Measurements from ENCODE around the gene PPP2R5D.

The PPP2R5D gene

GRCh38 chr6:43060755-43061633, 76.6 kb downstream of the PPP2R5D start:
- no peak for TF ChIP-seq ZFX (IDR thresholded peaks at IDR 0.05; ENCODE audit: borderline replicate concordance)
- H3K27ac ChIP-seq, result peak overlapping the region; percentile 67

DNA sequence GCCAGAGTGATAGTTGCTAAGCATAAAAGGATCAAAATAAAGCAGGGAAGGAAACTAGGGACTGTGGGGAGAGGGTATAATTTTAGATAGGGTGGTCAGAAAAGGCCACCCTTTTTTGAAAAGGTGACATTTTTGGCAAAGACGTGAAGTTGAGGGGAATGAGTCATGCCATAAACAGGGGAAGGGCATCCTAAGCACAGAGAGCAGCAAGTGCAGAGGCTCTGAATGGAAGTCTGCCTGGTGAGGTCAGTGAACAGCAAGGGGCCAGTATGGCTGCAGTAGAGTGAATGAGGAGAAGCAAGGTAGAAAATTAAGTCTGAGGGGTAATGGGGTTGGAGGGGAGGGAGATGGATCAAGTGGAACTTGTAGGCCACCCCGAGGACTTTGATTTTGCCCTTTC, 77.5 kb downstream of the PPP2R5D start:
- no peak overlapping the region for H3K27ac ChIP-seq
- TF ChIP-seq ZFX (IDR thresholded peaks at IDR 0.05; ENCODE audit: borderline replicate concordance), result no peak
- TF ChIP-seq, protein P1, sequence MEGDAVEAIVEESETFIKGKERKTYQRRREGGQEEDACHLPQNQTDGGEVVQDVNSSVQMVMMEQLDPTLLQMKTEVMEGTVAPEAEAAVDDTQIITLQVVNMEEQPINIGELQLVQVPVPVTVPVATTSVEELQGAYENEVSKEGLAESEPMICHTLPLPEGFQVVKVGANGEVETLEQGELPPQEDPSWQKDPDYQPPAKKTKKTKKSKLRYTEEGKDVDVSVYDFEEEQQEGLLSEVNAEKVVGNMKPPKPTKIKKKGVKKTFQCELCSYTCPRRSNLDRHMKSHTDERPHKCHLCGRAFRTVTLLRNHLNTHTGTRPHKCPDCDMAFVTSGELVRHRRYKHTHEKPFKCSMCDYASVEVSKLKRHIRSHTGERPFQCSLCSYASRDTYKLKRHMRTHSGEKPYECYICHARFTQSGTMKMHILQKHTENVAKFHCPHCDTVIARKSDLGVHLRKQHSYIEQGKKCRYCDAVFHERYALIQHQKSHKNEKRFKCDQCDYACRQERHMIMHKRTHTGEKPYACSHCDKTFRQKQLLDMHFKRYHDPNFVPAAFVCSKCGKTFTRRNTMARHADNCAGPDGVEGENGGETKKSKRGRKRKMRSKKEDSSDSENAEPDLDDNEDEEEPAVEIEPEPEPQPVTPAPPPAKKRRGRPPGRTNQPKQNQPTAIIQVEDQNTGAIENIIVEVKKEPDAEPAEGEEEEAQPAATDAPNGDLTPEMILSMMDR (IDR thresholded peaks at IDR 0.05), result no peak

All from 22Rv1 (cell line).